Lower leg skin (tissue), 3 donors: ENCODE data around the gene RNF25.

Experiments used
- CTCF ChIP-seq, 3 donors: fragments of 450-650 bp; IDR thresholded peaks; one replicate each; pipeline ENCODE4 v1.5.1; 2016; ENCODE audit warnings: antibody characterized with exemption in 3 of 3, mild to moderate bottlenecking in 3 of 3, moderate library complexity in 2 of 3
- POLR2A ChIP-seq, 2 donors: fragments of 450-650 bp; IDR thresholded peaks; one replicate each; pipeline ENCODE4 v1.6.1; 2016 to 2017; ENCODE audit warnings: antibody characterized with exemption in 2 of 2, mild to moderate bottlenecking in 1 of 2, moderate library complexity in 1 of 2

- TF ChIP-seq CTCF (IDR thresholded peaks at IDR 0.05), result no peak
- no peak for TF ChIP-seq POLR2A (IDR thresholded peaks at IDR 0.05)
Observed at GRCh38 chr2:218658671-218659257, 13.0 kb downstream of the RNF25 start.
